DOHH2 (cell line): Measurements from ENCODE around the gene GALNT12.

Experiments
- H3F3A ChIP-seq: fragments of 200-600 bp; sonication (generic), shearing (Covaris generic); 2 replicates; pipeline ENCODE4 v1.6.0; 2016; ENCODE audit warnings: antibody characterized with exemption, mild to moderate bottlenecking; ENCODE audit not compliant: control insufficient read depth, insufficient read depth
- H3K27ac ChIP-seq: fragments of 200-600 bp; sonication (generic); 2 replicates; pipeline ENCODE4 v1.5.1; 2014; ENCODE audit warnings: low read depth, mild to moderate bottlenecking, low read length, moderate library complexity
- H3K27me3 ChIP-seq: fragments of 200-600 bp; sonication (generic); 2 replicates; pipeline ENCODE4 v1.6.1; 2014; ENCODE audit warnings: mild to moderate bottlenecking, low read length, mixed read lengths; ENCODE audit not compliant: control insufficient read depth
- H3K36me3 ChIP-seq: fragments of 200-600 bp; sonication (generic); 2 replicates; pipeline ENCODE4 v1.6.1; 2014; ENCODE audit warnings: mild to moderate bottlenecking, low read length, moderate library complexity, mixed read lengths; ENCODE audit not compliant: control insufficient read depth
- H3K4me1 ChIP-seq: fragments of 200-600 bp; sonication (generic); 2 replicates; pipeline ENCODE4 v1.6.1; 2014; ENCODE audit warnings: mild to moderate bottlenecking, low read length, mixed read lengths; ENCODE audit not compliant: control insufficient read depth
- H3K4me2 ChIP-seq: fragments of 200-600 bp; sonication (generic); 2 replicates; pipeline ENCODE4 v1.6.0; 2014; ENCODE audit warnings: mild to moderate bottlenecking, low read length, moderate library complexity
- H3K4me3 ChIP-seq: fragments of 200-600 bp; sonication (generic); 2 replicates; pipeline ENCODE4 v1.5.1; 2014; ENCODE audit warnings: mild to moderate bottlenecking, low read length, mixed read lengths
- H3K79me2 ChIP-seq: fragments of 200-600 bp; sonication (generic); 2 replicates; pipeline ENCODE4 v1.6.1; 2014; ENCODE audit warnings: mild to moderate bottlenecking, low read length, mixed read lengths; ENCODE audit not compliant: control insufficient read depth
- H3K9me2 ChIP-seq: fragments of 200-600 bp; sonication (generic); replicated peaks from 2 replicates; pipeline ENCODE4 v1.6.1; 2014; ENCODE audit warnings: mild to moderate bottlenecking, low read length, mixed read lengths; ENCODE audit not compliant: control insufficient read depth
- H3K9me3 ChIP-seq: fragments of 200-600 bp; sonication (generic); 2 replicates; pipeline ENCODE4 v1.6.1; 2014; ENCODE audit warnings: antibody characterized with exemption, low read length, mixed read lengths; ENCODE audit not compliant: control insufficient read depth, insufficient read depth
- H4K20me1 ChIP-seq: fragments of 200-600 bp; sonication (generic); 2 replicates; pipeline ENCODE4 v1.6.0; 2014; ENCODE audit warnings: low read depth, mild to moderate bottlenecking, antibody characterized with exemption, low read length, moderate library complexity; ENCODE audit not compliant: control insufficient read depth, insufficient read depth
- EZH2phosphoT487 ChIP-seq: fragments of 200-600 bp; sonication (generic); IDR thresholded peaks from 2 replicates; pipeline ENCODE4 v1.6.1; 2017; ENCODE audit warnings: borderline replicate concordance, mild to moderate bottlenecking, antibody characterized with exemption, low read length, moderate library complexity, mixed read lengths
- TF ChIP-seq, protein P1 (sequence below): fragments of 200-600 bp; sonication (generic); IDR thresholded peaks from one replicate; pipeline ENCODE4 v1.5.1; 2014; ENCODE audit warnings: antibody characterized with exemption, mild to moderate bottlenecking, low read depth, low read length; ENCODE audit not compliant: poor library complexity, severe bottlenecking

GALNT12 gene

DNA sequence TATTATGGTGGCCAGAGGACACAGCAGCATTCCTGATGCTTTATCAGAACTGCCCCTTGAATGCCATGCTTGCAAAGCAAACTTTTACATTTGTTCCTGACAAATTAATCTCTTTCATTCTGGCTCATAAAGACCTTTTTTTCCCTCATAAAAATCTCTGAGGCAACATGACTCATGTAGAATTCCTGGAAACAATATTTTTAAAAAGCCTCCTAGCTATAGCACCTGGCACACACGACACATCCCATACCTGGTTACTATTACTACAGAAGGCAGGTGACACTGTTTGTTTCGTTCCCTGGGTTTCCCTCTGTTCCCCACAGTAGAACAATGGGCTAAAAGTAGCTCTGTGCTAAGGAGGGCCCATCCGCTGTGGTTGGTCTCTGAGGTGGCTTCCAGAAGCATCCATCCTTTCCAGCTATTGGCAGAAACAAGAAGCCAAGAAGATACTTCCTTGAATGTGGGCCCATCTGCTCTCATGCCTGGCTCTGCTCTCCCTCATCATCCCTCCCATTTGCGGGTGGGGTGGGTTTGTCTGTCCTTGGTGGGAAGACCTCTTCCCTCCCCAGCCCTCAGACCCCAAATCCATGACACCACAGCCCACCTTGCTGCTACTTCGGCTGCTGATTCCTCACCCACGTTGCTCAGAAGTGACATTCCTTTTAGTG is 59.1 kb downstream of the GALNT12 start:
- no peak overlapping the region for H3K27ac ChIP-seq
- H3K4me2 ChIP-seq = no peak overlapping the region
- H3K79me2 ChIP-seq = no peaks in the 10 kb centered on the region
- H3K4me3 ChIP-seq = no peak overlapping the region
- H3K9me3 ChIP-seq = no peaks in the 10 kb centered on the region
- no peaks in the 10 kb centered on the region for H3F3A ChIP-seq
- no peaks in the 10 kb centered on the region; the same call in none of the 2 replicates for H3K27me3 ChIP-seq
- TF ChIP-seq, protein P1, sequence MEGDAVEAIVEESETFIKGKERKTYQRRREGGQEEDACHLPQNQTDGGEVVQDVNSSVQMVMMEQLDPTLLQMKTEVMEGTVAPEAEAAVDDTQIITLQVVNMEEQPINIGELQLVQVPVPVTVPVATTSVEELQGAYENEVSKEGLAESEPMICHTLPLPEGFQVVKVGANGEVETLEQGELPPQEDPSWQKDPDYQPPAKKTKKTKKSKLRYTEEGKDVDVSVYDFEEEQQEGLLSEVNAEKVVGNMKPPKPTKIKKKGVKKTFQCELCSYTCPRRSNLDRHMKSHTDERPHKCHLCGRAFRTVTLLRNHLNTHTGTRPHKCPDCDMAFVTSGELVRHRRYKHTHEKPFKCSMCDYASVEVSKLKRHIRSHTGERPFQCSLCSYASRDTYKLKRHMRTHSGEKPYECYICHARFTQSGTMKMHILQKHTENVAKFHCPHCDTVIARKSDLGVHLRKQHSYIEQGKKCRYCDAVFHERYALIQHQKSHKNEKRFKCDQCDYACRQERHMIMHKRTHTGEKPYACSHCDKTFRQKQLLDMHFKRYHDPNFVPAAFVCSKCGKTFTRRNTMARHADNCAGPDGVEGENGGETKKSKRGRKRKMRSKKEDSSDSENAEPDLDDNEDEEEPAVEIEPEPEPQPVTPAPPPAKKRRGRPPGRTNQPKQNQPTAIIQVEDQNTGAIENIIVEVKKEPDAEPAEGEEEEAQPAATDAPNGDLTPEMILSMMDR = no peak
- peaks cover 10% of the 10 kb centered on the region for H3K4me1 ChIP-seq
- no peaks in the 10 kb centered on the region for H3K36me3 ChIP-seq
- H3K9me2 ChIP-seq = no peaks in the 10 kb centered on the region; the same call in 1 of the 2 replicates
- H4K20me1 ChIP-seq = no peaks in the 10 kb centered on the region

DNA sequence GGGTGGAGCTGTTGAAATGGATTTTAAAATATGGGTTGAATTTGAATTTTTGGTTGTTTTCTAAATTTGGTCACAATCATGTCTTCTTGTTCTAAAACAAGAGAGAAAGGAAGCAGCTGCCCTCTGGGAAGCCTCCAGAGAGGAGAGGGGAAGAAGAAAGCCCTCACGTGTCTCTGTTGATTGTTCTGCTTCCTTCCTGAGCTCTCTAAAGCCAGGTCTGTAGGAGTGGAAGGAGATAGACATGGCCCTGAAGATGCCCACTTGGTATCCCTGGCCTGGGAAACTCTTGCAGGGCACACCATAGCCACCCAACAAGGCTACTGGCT is 59.6 kb downstream of the GALNT12 start:
- peaks cover 10% of the 10 kb centered on the region for H3K4me1 ChIP-seq
- H3K36me3 ChIP-seq = no peaks in the 10 kb centered on the region
- H4K20me1 ChIP-seq = no peaks in the 10 kb centered on the region
- TF ChIP-seq EZH2phosphoT487 = no peak
- TF ChIP-seq, protein P1 = no peak
- no peak overlapping the region for H3K4me2 ChIP-seq
- H3K79me2 ChIP-seq = no peaks in the 10 kb centered on the region
- H3K27me3 ChIP-seq = no peaks in the 10 kb centered on the region; the same call in none of the 2 replicates
- no peaks in the 10 kb centered on the region for H3K9me3 ChIP-seq
- H3F3A ChIP-seq = no peaks in the 10 kb centered on the region
- no peak overlapping the region for H3K4me3 ChIP-seq
- no peaks in the 10 kb centered on the region; the same call in 1 of the 2 replicates for H3K9me2 ChIP-seq
- no peak overlapping the region for H3K27ac ChIP-seq

DNA sequence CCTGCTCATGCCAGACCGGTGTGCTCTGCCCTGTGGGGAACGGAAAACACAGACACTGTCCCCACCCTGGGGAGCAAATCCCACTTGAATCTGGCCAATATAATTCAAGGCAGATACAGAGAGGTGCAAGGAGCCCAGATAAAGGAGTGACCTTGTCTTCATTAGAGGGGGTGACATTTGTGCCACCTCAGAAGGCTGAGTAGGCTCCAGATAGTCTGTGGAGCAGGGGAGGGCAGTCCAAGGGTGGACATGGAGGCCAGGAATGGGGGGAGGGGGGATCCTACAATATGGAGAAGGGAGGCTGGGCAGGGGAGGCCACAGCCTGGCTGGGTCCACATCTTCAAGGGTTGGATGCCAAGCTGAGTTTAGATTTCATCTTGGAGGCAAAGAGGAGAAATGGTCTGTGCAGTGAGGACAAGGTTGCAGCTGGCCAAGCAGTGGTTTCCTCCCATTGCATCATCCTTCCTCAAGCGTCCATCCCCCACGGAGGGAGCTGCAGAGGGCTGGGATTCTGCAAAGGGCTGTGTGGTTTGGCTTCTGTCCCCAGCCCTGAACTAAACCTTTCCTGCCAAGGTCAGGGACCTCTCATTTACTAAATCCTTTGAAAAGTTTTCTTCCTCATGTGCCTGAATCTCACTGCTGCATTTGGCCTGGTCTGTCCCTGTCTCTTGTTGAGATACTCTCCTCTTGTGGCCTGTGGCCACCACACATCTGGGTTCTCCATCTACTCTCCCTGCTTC is 60.1 kb downstream of the GALNT12 start:
- H4K20me1 ChIP-seq = no peaks in the 10 kb centered on the region
- H3K79me2 ChIP-seq = no peaks in the 10 kb centered on the region
- no peak for TF ChIP-seq EZH2phosphoT487
- TF ChIP-seq, protein P1 = no peak
- peaks cover 10% of the 10 kb centered on the region for H3K4me1 ChIP-seq
- no peaks in the 10 kb centered on the region; the same call in none of the 2 replicates for H3K27me3 ChIP-seq
- H3K36me3 ChIP-seq = no peaks in the 10 kb centered on the region
- H3K9me3 ChIP-seq = no peaks in the 10 kb centered on the region
- H3K9me2 ChIP-seq = no peaks in the 10 kb centered on the region; the same call in 1 of the 2 replicates
- no peaks in the 10 kb centered on the region for H3F3A ChIP-seq
- no peak overlapping the region for H3K4me3 ChIP-seq
- H3K27ac ChIP-seq = no peak overlapping the region
- no peak overlapping the region for H3K4me2 ChIP-seq
